H9 (cell line): ENCODE data around the gene AKR1A1. TPM values are rescaled to one million over a fixed set of nuclear protein-coding genes. Genes with fewer than 3 reads are reported as not detected.
"Not testable (repeated sequence)": the region's sequence is repeated elsewhere in the genome, so short reads cannot be mapped to it uniquely, and the experiment has no call there.

Source experiments
- DNase-seq: peaks from one replicate; pipeline ENCODE4 v3.0.0-alpha.2; 2017
- H2AFZ ChIP-seq: one replicate; pipeline ENCODE4 v1.6.1; 2013; ENCODE audit warnings: mild to moderate bottlenecking, low read length, control low read depth, moderate library complexity
- H2AK5ac ChIP-seq: 2 replicates; pipeline ENCODE4 v1.6.1; 2013; ENCODE audit warnings: low read length, control low read depth, mixed read lengths; ENCODE audit not compliant: insufficient read length
- H2BK120ac ChIP-seq: one replicate; pipeline ENCODE4 v1.6.1; 2013; ENCODE audit warnings: low read depth, mild to moderate bottlenecking, low read length, control low read depth, inconsistent platforms; ENCODE audit not compliant: poor library complexity, severe bottlenecking
- H2BK12ac ChIP-seq: 2 replicates; pipeline ENCODE4 v1.6.1; 2013; ENCODE audit warnings: low read length, control low read depth, mixed read lengths, low read depth; ENCODE audit not compliant: insufficient read length
- H2BK15ac ChIP-seq: 2 replicates; pipeline ENCODE4 v1.6.1; 2013; ENCODE audit warnings: low read depth, low read length, control low read depth
- H2BK20ac ChIP-seq: one replicate; pipeline ENCODE4 v1.6.1; 2013; ENCODE audit warnings: low read depth, mild to moderate bottlenecking, low read length, control low read depth, inconsistent platforms; ENCODE audit not compliant: poor library complexity, severe bottlenecking
- H2BK5ac ChIP-seq: 2 replicates; pipeline ENCODE4 v1.6.1; 2013; ENCODE audit warnings: low read length, control low read depth, mixed read lengths; ENCODE audit not compliant: insufficient read length
- H3K14ac ChIP-seq: 2 replicates; pipeline ENCODE4 v1.6.1; 2013; ENCODE audit warnings: low read length, control low read depth; ENCODE audit not compliant: insufficient read depth
- H3K18ac ChIP-seq: 2 replicates; pipeline ENCODE4 v1.6.1; 2013; ENCODE audit warnings: low read depth, mild to moderate bottlenecking, mixed read lengths, low read length, control low read depth; ENCODE audit not compliant: insufficient read length
- H3K23ac ChIP-seq: 2 replicates; pipeline ENCODE4 v1.6.1; 2013; ENCODE audit warnings: low read length, control low read depth, mixed read lengths, low read depth; ENCODE audit not compliant: insufficient read length
- H3K23me2 ChIP-seq: 2 replicates; pipeline ENCODE4 v1.6.1; 2013; ENCODE audit warnings: low read depth, mild to moderate bottlenecking, mixed read lengths, low read length, control low read depth; ENCODE audit not compliant: insufficient read length, poor library complexity, severe bottlenecking
- H3K27ac ChIP-seq: 2 replicates; pipeline ENCODE4 v1.5.1; 2013; ENCODE audit warnings: low read length, control low read depth, mixed read lengths, low read depth; ENCODE audit not compliant: insufficient read length
- H3K27me3 ChIP-seq: 2 replicates; pipeline ENCODE4 v1.6.1; 2013; ENCODE audit warnings: low read length, control low read depth, inconsistent platforms; ENCODE audit not compliant: insufficient read depth
- H3K4ac ChIP-seq: 2 replicates; pipeline ENCODE4 v1.6.1; 2013; ENCODE audit warnings: low read depth, mild to moderate bottlenecking, control low read depth, inconsistent platforms, low read length, moderate library complexity
- H3K4me1 ChIP-seq: 2 replicates; pipeline ENCODE4 v1.6.1; 2013; ENCODE audit warnings: low read length, control low read depth, inconsistent platforms; ENCODE audit not compliant: insufficient read depth
- H3K4me2 ChIP-seq: 2 replicates; pipeline ENCODE4 v1.6.1; 2013; ENCODE audit warnings: low read length, control low read depth, mixed read lengths; ENCODE audit not compliant: insufficient read length, insufficient read depth
- H3K56ac ChIP-seq: 2 replicates; pipeline ENCODE4 v1.6.1; 2013; ENCODE audit warnings: low read depth, mild to moderate bottlenecking, mixed read lengths, low read length, control low read depth; ENCODE audit not compliant: insufficient read length
- H3K79me1 ChIP-seq: 2 replicates; pipeline ENCODE4 v1.6.1; 2013; ENCODE audit warnings: low read depth, mild to moderate bottlenecking, moderate library complexity, low read length, control low read depth, inconsistent platforms; ENCODE audit not compliant: insufficient read depth, poor library complexity, severe bottlenecking
- H3K79me2 ChIP-seq: 2 replicates; pipeline ENCODE4 v1.6.1; 2013; ENCODE audit warnings: low read length, control low read depth, inconsistent platforms; ENCODE audit not compliant: insufficient read depth
- H3K9ac ChIP-seq: 2 replicates; pipeline ENCODE4 v1.6.1; 2013; ENCODE audit warnings: low read length, control low read depth, mixed read lengths; ENCODE audit not compliant: insufficient read length; ENCODE audit errors: extremely low read depth
- H3K9me3 ChIP-seq: one replicate; pipeline ENCODE4 v1.6.1; 2013; ENCODE audit warnings: low read depth, low read length, inconsistent platforms; ENCODE audit not compliant: control insufficient read depth
- H3T11ph ChIP-seq: one replicate; pipeline ENCODE4 v1.6.1; 2013; ENCODE audit warnings: mild to moderate bottlenecking, low read length, control low read depth, inconsistent platforms
- H4K20me1 ChIP-seq: one replicate; pipeline ENCODE4 v1.6.1; 2013; ENCODE audit not compliant: control insufficient read depth, insufficient read length, insufficient read depth
- H4K5ac ChIP-seq: 2 replicates; pipeline ENCODE4 v1.6.1; 2013; ENCODE audit warnings: low read depth, mild to moderate bottlenecking, mixed read lengths, low read length, control low read depth; ENCODE audit not compliant: insufficient read length
- H4K8ac ChIP-seq: replicated peaks from 2 replicates; pipeline ENCODE4 v1.6.1; 2013; ENCODE audit warnings: low read length, control low read depth, mixed read lengths, low read depth; ENCODE audit not compliant: insufficient read length
- H4K91ac ChIP-seq: 2 replicates; pipeline ENCODE4 v1.6.1; 2013; ENCODE audit warnings: low read depth, mild to moderate bottlenecking, moderate library complexity, mixed read lengths, low read length, control low read depth; ENCODE audit not compliant: insufficient read length
- H3K27ac Mint-ChIP-seq, 3 experiments: 2 replicates in 2 of 3; 3 replicates in 1 of 3; pipeline ENCODE4 v1.8.0; 2020 to 2021; ENCODE audit warnings: mixed read lengths in 3 of 3, mild to moderate bottlenecking in 1 of 3, moderate library complexity in 1 of 3
- H3K27me3 Mint-ChIP-seq: 2 replicates; pipeline ENCODE4 v1.8.0; 2021; ENCODE audit warnings: low read depth, mild to moderate bottlenecking, moderate library complexity, mixed read lengths
- H3K36me3 Mint-ChIP-seq, 3 experiments: 2 replicates in 2 of 3; 3 replicates in 1 of 3; pipeline ENCODE4 v1.8.0; 2020 to 2021; ENCODE audit warnings: low read depth in 3 of 3, mixed read lengths in 3 of 3; ENCODE audit not compliant: insufficient read depth in 1 of 3
- H3K4me1 Mint-ChIP-seq, 2 experiments: 2 replicates each; pipeline ENCODE4 v1.8.0; 2020; ENCODE audit warnings: mixed read lengths in 2 of 2
- H3K4me3 Mint-ChIP-seq, 2 experiments: 2 replicates in 1 of 2; 3 replicates in 1 of 2; pipeline ENCODE4 v1.8.0; 2020 to 2021; ENCODE audit warnings: mild to moderate bottlenecking in 2 of 2, mixed read lengths in 2 of 2, moderate library complexity in 1 of 2
- H3K9me3 Mint-ChIP-seq, 2 experiments: 2 replicates in 1 of 2; 3 replicates in 1 of 2; pipeline ENCODE4 v1.8.0; 2020; ENCODE audit warnings: mild to moderate bottlenecking in 2 of 2, mixed read lengths in 2 of 2, moderate library complexity in 1 of 2
- WGBS: extraction: QIAGEN DNeasy Blood & Tissue Kit; methylation state at CpG from one replicate; pipeline ENCODE4 v1.1.7; 2013; ENCODE audit warnings: missing lambda C conversion rate, low lambda C conversion rate, mixed read lengths; ENCODE audit not compliant: insufficient read length; ENCODE audit errors: extremely low coverage; 5-methylcytosine and 5-hydroxymethylcytosine counted together
- total RNA-seq: library from RNA; stranded (reverse); gene quantifications from 2 replicates; pipeline ENCODE4 v1.2.1, GENCODE V29; 2021

AKR1A1 gene
- total RNA-seq, 1 experiment from 2014 or later: 286 TPM

- not testable (repeated sequence) for H3K27ac ChIP-seq, H3K18ac ChIP-seq, H3K27me3 Mint-ChIP-seq, H2AK5ac ChIP-seq, H3K23ac ChIP-seq, H2BK12ac ChIP-seq, H3K36me3 Mint-ChIP-seq, H3K9me3 Mint-ChIP-seq, H3K9ac ChIP-seq, H3K4me2 ChIP-seq, H3K79me1 ChIP-seq, H3K4me1 ChIP-seq, H3K9me3 ChIP-seq, H3K4me3 Mint-ChIP-seq, H2BK120ac ChIP-seq, H4K20me1 ChIP-seq, H3K27me3 ChIP-seq, H3T11ph ChIP-seq, H3K14ac ChIP-seq, H2BK20ac ChIP-seq, H3K23me2 ChIP-seq, H4K8ac ChIP-seq, H4K5ac ChIP-seq, H3K4ac ChIP-seq, H2BK15ac ChIP-seq, H2BK5ac ChIP-seq, H4K91ac ChIP-seq, H3K56ac ChIP-seq, H2AFZ ChIP-seq, DNase-seq, H3K27ac Mint-ChIP-seq
- no CpG with 5 or more reads among the region's 10 CpGs for WGBS
- peaks cover 23% of the 10 kb centered on the region; the same call in 1 of the 2 replicates for H3K79me2 ChIP-seq
- peaks cover 41 to 54% of the 10 kb centered on the region in 2 experiments for H3K4me1 Mint-ChIP-seq
Observed at GRCh38 chr1:45523975-45524374, 26.7 kb upstream of the AKR1A1 start.
